NCI-H1694 treated with DMSO at 0.1 percent for 48 hours (cell line): ENCODE data around the gene TMEM151B.

Experiments
- DNase-seq: peaks from one replicate; lab custom pipeline; 2025; lab: John Stamatoyannopoulos, UW

TMEM151B gene

DNA sequence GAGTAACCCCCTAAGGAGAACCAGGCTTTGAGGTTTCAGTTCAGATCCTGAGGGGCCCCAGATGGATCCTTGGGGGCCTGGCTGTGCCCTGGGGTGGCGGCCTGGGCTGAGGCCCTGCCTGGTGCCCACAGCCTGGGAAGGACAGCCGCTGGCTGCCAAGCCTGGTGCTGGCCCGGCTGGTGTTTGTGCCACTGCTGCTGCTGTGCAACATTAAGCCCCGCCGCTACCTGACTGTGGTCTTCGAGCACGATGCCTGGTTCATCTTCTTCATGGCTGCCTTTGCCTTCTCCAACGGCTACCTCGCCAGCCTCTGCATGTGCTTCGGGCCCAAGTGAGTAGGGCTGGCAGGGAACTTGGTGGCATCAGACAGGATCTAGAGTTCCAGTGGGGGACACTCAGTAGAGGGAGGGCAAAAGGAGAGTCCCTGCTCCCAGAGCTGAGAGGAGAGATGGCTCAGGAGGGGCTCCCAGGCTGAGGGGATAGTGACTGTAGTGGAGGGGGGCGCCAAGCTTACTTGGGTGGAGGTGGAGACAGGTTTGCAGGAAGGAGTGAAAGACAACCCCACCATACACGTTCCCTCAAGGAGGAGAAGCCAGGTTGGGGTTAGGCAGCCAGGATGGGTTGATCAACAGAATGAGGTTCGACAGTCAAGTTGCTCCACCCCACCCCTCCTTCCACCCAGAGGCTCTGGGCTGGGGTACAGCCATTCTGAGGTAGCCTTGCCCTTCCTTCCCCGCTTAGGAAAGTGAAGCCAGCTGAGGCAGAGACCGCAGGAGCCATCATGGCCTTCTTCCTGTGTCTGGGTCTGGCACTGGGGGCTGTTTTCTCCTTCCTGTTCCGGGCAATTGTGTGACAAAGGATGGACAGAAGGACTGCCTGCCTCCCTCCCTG is 37.3 kb upstream of the TMEM151B start:
- DNase-seq: no peak

DNA sequence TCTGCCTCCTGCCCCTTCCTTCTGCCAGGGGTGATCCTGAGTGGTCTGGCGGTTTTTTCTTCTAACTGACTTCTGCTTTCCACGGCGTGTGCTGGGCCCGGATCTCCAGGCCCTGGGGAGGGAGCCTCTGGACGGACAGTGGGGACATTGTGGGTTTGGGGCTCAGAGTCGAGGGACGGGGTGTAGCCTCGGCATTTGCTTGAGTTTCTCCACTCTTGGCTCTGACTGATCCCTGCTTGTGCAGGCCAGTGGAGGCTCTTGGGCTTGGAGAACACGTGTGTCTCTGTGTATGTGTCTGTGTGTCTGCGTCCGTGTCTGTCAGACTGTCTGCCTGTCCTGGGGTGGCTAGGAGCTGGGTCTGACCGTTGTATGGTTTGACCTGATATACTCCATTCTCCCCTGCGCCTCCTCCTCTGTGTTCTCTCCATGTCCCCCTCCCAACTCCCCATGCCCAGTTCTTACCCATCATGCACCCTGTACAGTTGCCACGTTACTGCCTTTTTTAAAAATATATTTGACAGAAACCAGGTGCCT is 36.6 kb upstream of the TMEM151B start:
- no peak for DNase-seq

DNA sequence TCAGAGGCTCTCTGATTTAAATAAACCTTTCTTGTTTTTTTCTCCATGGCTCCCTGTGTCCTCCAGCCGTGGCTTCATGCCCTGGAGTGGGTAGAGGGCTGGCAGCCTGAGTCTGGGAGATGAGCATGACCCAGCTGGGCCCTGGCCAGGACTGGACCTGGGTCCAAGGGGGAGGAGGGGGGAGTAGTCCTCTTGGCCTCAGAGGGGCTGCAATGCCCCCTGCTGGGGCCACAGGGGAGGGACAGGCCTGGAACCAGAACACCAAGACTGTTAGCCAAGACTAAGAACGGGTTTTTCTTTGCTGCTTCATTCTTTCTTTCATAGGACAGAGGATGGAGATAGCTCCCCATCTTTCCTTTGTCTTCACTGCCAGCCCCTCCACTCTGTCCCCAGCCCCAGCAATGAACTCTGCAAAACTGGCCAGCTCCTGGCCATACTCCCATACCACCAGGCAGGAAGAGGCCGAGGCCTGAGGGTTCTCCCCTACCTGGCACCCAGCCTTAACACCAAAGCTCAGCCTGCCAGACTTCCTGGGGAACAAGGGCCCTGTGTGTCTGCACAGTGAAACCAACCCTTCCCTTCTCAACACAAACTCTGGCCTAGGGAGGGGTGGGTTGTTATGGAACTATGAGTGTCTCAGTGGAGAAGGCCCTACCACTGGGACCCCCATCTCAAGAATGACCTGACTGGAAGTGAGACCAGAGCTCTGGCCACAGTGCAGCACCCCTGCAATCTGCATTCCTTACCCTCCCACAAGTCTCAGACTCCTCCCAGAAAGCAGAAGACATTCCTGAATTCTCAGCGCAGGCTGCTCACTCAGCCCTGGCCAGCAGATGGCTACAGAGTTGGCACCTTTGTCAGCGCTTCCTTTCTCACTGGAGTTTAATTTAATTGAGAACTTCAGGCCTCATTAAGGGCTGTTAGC is 35.9 kb upstream of the TMEM151B start:
- peak; percentile 13 for DNase-seq

DNA sequence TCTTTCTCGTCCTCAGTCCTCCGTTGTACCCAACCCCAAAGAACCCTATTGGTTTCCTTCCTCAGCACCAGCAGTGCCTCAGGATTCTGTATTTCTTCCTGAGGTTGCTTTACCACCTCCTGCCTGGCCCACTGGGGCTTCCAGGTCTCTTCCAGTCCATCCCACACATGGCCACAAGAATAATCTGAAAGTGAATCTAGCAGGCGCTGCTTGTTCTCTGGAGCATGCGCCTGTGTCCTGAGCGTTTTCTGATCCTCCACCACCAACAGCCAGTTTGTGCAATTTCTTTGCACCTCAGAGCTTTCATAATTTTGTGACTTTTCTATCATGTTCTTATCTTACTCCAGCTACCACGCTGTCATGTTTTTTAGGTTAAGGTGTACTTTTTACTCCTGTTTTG is 35.0 kb upstream of the TMEM151B start:
- DNase-seq: no peak

DNA sequence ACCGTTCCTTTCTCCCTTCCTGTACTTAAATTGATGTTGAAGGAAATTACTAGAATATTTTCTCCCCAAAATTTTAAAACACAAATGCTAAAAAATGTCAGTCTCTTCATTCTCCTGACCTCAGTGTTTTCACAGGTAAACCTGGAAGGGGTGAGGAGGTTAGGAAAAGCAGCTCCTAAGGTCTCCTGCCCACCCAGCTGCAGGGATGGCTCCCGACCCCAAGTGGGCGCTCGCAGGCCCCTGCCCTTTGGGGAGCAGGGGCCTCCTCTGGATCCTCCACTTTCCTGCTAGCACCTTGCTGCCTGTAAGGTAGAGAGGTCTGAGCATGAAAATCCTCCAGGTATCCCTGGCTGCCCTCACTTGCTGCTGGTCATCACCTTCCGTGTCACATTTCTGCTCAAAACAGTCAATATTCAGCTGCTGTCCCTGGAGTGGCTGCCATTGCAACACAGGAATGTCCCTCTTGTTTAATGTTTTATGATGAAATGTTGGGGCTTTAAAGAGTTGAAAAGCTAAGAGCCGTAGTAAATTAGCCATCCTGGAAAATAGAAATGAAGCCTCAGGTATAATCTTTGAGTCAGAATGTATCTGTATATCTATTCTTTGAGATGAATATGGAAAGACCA is 34.2 kb upstream of the TMEM151B start:
- DNase-seq: no peak

DNA sequence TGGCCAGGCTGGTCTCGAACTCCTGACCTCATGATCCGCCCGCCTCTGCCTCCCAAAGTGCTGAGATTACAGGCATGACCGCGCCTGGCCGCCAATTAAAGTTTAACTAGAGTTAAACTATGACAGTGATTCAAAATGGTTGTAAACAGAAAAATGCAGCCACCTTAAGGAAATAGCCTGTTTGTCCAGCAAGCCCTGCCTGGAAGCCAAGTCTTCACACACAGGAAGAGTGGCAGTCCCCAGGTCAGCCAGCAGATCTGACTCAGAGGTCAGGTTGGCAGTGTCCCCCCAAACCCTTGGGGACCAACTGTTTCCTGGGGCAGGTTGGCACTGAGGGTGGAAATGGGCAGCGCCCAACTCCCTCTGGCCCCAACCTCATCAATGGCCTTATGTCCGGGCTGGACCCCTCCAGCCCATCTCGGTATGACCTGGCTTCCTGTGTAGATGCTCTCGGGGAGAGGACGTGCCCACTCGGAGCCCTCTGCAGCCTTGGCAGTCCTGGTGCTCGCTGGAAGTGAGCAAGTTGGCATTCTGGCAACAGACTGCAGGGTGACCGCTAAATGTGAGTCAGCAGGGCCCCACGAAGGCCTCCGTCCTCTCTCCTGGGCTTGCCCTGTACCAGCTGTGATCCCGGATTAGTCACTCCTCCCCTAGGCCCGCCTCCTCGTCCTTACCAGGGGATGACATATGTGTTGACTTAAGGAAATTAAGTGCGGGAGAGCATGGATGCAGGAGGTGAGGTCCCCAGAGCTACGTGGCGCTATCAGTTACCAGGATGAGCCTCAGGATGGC is 33.0 kb upstream of the TMEM151B start:
- DNase-seq: peak; percentile 69

DNA sequence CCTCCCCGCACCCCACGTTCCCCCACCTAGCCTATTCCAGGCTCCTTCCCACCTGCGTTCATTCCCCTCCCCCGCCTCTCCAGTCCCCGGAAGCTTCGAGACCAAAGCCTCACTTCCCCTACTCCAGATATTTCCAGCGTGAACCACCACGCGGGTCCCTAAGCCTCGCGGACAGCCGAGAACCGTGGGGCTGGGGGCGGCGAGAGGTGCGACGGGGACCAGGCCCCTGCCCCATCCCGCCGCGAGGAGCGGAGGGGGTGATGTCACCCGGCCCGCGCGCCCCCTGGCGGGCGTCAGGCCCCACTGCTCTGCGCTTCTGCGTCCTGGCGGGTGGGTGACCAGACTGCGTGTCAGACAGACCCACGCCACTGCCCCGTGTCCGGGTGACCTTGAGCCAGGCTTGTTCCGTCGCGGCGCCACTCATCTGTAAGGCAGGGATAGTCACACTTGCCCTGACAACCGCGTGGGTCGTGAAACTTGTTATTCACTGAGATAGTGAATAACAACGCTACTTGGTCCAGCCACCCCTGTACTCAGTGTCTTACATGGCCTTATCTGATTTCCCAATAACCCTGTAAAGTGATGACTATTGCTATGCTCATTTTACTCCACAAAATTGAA is 32.3 kb upstream of the TMEM151B start:
- DNase-seq: peak; percentile 23

DNA sequence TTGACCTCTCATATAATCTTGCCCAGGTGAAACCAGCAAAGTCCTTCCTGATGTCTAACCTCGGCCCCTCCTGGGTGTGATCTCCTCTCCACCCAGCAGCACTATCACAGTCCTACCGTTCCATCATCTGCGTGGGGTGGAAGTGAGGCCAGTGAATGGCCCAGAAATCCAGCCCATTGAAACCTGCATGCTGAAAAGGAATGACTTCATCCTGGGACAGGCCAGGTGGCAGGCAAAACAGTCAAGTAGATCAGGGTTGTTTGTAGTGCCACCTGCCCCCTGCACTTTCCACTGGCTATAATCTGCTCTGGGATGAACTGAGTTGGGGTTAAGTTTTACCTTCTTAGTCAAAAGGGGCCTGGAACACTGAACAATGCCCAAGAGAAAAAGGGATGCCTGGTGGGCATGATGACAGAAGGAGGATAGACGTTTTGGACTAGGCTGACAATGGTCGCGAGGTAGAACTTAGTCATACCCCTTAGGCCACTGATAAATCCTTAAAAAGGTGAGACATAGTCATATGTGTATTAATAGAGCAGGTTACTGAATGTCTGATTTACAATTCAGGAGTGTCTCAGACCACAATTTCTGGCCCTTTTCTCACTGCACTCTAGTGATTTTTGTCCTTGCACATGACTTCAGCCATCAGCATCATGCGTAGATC is 31.4 kb upstream of the TMEM151B start:
- DNase-seq: no peak

DNA sequence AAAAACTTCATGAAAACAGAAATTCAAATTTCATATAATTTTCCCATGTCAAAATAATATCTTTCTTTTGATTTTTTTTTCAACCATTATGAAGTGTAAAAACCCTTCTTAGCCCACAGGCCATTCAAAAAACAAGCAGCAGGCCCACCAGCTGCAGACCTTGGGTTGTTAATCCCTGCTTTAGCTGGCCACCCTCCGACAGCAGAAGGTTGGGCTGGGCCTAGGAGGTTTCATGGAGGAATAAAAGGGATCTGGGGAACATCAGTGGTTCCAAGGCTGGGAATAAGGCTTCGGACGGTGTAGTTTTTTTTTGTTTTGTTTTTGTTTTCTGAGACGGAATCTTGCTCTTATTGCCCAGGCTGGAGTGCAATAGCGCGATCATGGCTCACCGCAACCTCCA is 26.9 kb upstream of the TMEM151B start:
- DNase-seq: no peak

DNA sequence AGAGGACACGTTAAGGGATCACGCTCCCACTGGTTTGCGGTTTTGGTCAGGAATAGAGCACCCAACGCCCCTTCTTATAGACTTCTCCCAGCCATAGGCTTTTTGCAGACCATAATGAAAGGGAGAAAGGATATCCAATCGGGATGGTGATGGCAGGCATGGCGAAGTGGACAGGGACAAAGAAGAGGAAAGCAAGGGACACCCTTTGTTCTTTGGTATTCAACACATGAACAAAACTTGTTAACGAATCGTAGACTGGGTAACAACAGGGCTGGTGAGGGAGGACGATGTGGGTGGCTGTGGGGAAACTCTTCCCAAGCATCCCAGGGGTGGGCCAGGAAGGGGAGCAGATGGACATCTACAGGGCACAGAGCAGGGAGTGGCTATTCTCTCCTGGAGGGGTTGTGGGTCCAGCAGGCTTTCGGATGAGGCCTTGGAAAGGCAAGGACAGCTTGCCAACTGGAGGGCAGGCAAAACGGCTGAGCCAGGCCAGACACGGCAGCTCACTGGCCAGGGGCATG is 24.8 kb upstream of the TMEM151B start:
- DNase-seq: no peak

DNA sequence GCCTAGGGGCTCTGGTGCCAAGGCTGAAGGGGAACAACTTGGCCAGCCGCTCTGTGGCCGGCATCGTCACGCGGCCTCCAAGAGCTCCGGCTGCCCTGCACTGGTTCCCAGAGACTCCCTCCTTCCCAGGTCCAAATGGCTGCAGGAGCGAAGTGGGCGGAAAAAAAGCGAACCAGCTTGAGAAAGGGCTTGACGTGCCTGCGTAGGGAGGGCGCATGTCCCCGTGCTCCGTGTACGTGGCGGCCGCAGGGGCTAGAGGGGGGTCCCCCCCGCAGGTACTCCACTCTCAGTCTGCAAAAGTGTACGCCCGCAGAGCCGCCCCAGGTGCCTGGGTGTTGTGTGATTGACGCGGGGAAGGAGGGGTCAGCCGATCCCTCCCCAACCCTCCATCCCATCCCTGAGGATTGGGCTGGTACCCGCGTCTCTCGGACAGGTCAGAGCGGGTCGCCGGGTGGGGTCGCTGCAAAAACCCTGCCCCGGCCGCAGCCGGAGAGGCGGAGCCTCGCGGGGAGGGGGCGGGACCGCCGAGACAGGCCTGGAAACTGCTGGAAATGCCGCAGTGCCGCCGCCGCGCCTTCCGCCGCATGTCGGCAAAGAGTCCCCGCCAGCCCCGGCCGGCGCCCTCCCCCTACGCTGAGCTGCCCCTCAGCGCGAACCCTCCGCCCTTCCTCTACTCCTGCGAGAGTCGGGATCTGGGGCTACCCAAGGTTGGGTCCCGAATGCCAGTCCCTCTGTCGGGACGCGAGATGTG is 24.2 kb upstream of the TMEM151B start:
- peak; percentile 26 for DNase-seq

DNA sequence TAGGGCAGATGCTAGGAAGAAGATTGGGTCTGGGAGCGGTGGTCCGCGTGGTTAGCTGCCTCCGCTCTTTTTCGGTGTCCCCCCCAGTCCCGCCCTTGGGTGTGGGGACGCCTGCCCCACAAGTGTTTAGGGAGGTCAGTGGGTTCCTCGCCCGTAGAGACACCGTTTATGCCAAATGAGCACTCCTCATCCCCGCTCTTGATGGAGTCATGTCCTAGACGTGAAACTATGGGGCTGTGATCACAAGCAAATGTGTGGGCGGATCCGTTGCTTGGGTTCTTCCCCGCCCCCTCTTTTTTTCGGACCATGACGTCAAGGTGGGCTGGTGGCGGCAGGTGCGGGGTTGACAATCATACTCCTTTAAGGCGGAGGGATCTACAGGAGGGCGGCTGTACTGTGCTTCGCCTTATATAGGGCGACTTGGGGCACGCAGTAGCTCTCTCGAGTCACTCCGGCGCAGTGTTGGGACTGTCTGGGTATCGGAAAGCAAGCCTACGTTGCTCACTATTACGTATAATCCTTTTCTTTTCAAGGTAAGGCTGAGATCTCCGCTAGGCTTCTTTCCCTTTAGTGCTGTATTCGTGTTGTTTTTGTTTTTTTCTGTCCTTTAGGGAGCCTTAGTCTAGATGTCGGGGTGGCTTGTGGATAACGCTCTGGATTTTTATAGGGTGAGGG is 23.4 kb upstream of the TMEM151B start, which contains the start of gene HSP90AB1:
HSP90AB1 (plus strand) TSS at position 439 of the 675 bp plus-strand sequence. CDS start 1,529 bp downstream, outside the sequence.
- peak; percentile 89 for DNase-seq

DNA sequence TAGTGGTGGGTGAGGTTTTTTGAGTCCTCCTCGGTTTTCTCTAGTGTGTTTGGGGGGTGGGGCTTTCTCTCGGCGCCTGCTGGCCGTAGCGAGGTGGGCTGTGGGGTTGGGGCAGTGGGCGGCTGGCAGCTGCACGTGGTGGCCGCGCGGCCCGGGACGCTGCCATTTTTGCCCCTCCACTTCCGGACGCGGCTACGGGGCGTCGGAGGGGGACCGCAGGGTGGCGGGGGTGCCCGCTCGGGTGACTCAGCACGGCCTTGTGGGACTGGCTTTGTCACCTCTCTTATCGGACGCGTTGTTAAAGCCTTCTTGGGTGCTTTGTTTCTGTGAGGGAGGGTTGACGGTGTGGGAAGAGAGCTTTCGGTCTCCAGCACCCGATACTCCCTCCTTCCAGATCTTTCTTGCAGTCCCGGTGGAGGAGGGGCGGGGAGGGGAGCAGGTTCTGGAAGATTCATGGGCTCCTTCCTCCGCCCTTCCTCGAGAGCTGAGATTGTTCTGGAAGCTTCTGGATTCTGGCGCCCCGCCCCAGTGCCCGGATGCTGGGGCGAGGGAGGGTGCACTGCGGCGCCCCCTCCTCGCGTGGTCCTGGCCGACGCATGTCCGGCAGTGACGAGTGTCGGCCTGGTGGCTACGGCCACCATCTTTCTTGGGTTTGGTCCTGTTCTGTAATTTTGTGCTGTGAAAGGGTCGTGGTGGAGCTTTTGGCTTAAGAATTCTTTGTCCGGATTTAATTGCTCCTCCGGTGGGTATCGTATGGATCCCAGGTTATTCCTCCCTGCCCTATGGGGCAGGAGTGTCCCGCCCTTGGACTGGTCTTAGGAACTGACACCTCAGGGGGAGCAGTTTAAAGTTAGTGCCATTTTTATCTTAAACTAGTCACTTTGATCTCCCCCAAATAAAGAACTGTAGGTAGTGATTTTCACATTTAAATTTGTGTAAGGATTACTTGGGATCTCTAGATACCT is 22.6 kb upstream of the TMEM151B start:
- DNase-seq: no peak

DNA sequence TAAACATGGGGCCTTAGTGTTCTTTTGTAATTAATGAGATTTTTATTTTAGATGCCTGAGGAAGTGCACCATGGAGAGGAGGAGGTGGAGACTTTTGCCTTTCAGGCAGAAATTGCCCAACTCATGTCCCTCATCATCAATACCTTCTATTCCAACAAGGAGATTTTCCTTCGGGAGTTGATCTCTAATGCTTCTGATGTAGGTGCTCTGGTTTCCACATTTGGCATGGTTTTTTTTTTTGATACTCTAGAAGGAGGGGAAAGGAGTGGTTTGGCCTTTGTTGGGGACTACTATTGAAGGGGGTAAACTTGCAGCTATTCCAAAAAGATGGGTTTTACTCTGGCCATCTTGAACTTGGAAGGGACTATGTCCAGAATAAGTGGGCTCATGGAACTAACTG is 21.7 kb upstream of the TMEM151B start:
- DNase-seq: no peak

DNA sequence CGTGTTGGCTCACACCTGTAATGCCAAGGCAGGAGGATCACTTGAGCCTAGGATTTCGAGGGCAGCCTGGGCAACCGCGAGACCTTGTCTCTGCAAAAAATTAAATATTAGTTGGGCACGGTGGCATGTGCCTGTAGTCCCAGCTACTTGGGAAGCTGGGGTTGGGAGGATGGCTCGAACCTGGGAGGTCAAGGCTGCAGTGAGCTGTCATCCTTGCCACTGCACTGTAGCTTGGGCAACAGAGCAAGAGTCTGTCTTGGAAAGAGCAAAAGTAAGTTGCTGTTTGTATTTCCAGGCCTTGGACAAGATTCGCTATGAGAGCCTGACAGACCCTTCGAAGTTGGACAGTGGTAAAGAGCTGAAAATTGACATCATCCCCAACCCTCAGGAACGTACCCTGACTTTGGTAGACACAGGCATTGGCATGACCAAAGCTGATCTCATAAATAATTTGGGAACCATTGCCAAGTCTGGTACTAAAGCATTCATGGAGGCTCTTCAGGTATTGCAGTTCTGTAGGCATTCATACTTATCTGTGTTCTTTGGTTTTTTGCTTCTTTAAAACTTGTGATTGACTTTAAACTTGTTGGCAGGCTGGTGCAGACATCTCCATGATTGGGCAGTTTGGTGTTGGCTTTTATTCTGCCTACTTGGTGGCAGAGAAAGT is 21.0 kb upstream of the TMEM151B start:
- no peak for DNase-seq

DNA sequence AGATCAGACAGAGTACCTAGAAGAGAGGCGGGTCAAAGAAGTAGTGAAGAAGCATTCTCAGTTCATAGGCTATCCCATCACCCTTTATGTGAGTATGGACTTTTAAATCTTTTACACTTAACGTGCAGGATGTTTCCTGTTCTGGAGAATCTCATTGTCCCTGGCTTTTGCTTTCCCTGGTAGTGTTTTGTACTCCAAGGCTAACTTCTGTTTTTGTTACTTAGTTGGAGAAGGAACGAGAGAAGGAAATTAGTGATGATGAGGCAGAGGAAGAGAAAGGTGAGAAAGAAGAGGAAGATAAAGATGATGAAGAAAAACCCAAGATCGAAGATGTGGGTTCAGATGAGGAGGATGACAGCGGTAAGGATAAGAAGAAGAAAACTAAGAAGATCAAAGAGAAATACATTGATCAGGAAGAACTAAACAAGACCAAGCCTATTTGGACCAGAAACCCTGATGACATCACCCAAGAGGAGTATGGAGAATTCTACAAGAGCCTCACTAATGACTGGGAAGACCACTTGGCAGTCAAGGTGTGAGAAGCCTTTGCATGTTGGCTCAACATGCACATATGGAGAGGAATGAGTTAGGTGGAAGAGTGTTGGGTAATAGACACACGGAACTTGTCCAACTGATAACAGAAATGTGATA is 20.1 kb upstream of the TMEM151B start:
- DNase-seq: no peak
